Measurements from ENCODE around the gene PHYHD1. TPM values are rescaled to one million over a fixed set of nuclear protein-coding genes. Genes with fewer than 3 reads are reported as not detected.

PHYHD1 gene
- total RNA-seq, 6 donors from 2014 or later: 27.6 to 286 (median 57.7) TPM

- peak overlapping the region in 2 of 4 donors; percentile 5 to 21 for H3K4me3 ChIP-seq
Observed at GRCh38 chr9:128913048-128913900, 7.5 kb upstream of the PHYHD1 start.

GRCh38 chr9:128913995-128914772, 6.6 kb upstream of the PHYHD1 start:
- H3K36me3 ChIP-seq: peaks cover 0 to 63% (median 24%) of the 10 kb centered on the region in 4 donors
- peak overlapping the region; percentile 83 to 90 (median 88) for H3K27ac ChIP-seq
- H3K9me3 ChIP-seq: no peaks in the 10 kb centered on the region
- ATAC-seq (ENCODE audit: low FRiP score in 2 of 2) (no peak), DNase-seq (peak; percentile 19 to 81)
- TF ChIP-seq POLR2AphosphoS5 (IDR thresholded peaks at IDR 0.05) (no peak), CTCF (IDR thresholded peaks at IDR 0.05) (no peak), POLR2A (IDR thresholded peaks at IDR 0.05) (no peak), EP300 (IDR thresholded peaks at IDR 0.05) (no peak)
- H3K27me3 ChIP-seq: no peaks in the 10 kb centered on the region
- peak overlapping the region in 1 of 4 donors; percentile 21 for H3K4me3 ChIP-seq
- 57 to 59% methylated on average over 16 to 23 of the region's 23 CpGs for WGBS, 2 donors
- peaks cover 79 to 93% (median 89%) of the 10 kb centered on the region in 4 donors for H3K4me1 ChIP-seq

More at GRCh38 chr9:128913048-128913900, 7.5 kb upstream of the PHYHD1 start:
- ATAC-seq (ENCODE audit: low FRiP score in 2 of 2) (no peak), DNase-seq (peak; percentile 30 to 49)
- Histone ChIP-seq H3K27ac (peak overlapping the region; percentile 83 to 90 (median 88)), H3K4me1 (peaks cover 79 to 90% (median 82%) of the 10 kb centered on the region in 4 donors), H3K36me3 (peaks cover 4 to 70% (median 34%) of the 10 kb centered on the region in 4 donors), H3K9me3 (no peaks in the 10 kb centered on the region), H3K27me3 (no peaks in the 10 kb centered on the region)
- 42 to 73% methylated on average over 12 to 14 of the region's 15 CpGs for WGBS, 2 donors
- TF ChIP-seq POLR2AphosphoS5 (IDR thresholded peaks at IDR 0.05) (no peak), CTCF (IDR thresholded peaks at IDR 0.05) (no peak), EP300 (IDR thresholded peaks at IDR 0.05) (no peak), POLR2A (IDR thresholded peaks at IDR 0.05) (no peak)

GRCh38 chr9:128916204-128916603, 4.6 kb upstream of the PHYHD1 start:
- DNase-seq: peak; percentile 73 to 85
- H3K27ac ChIP-seq: peak overlapping the region; percentile 71 to 90 (median 86)

GRCh38 chr9:128916745-128917144, 4.0 kb upstream of the PHYHD1 start:
- ATAC-seq (ENCODE audit: low FRiP score in 2 of 2) (no peak), DNase-seq (peak in 1 of 2 donors; percentile 67)
- Histone ChIP-seq H3K27ac (peak overlapping the region; percentile 71 to 90 (median 86)), H3K36me3 (peaks cover 0 to 43% (median 12%) of the 10 kb centered on the region in 4 donors), H3K4me3 (peak overlapping the region in 2 of 4 donors; percentile 15 to 19), H3K27me3 (no peaks in the 10 kb centered on the region), H3K4me1 (peaks cover 81 to 93% (median 91%) of the 10 kb centered on the region in 4 donors), H3K9me3 (no peaks in the 10 kb centered on the region)
- TF ChIP-seq EP300 (IDR thresholded peaks at IDR 0.05) (no peak), POLR2AphosphoS5 (IDR thresholded peaks at IDR 0.05) (no peak)
- WGBS, 2 donors: 80 to 81% methylated on average over 11 of the region's 11 CpGs

More at GRCh38 chr9:128916204-128916603, 4.6 kb upstream of the PHYHD1 start:
- Histone ChIP-seq H3K4me1 (peaks cover 81 to 93% (median 91%) of the 10 kb centered on the region in 4 donors), H3K4me3 (peak overlapping the region in 2 of 4 donors; percentile 15 to 19), H3K36me3 (peaks cover 0 to 44% (median 12%) of the 10 kb centered on the region in 4 donors), H3K9me3 (no peaks in the 10 kb centered on the region), H3K27me3 (no peaks in the 10 kb centered on the region)
- peak; percentile 36 to 52 for ATAC-seq (ENCODE audit: low FRiP score in 2 of 2)
- 70 to 72% methylated on average over 12 to 18 of the region's 18 CpGs for WGBS, 2 donors
- TF ChIP-seq POLR2A (IDR thresholded peaks at IDR 0.05) (peak in 1 of 4 donors; percentile 61), POLR2AphosphoS5 (IDR thresholded peaks at IDR 0.05) (no peak)

- ATAC-seq (ENCODE audit: low FRiP score in 2 of 2): peak; percentile 66 to 78
- Histone ChIP-seq H3K27me3 (no peaks in the 10 kb centered on the region), H3K36me3 (peaks cover 0 to 43% (median 12%) of the 10 kb centered on the region in 4 donors), H3K27ac (peak overlapping the region; percentile 71 to 90 (median 86)), H3K9me3 (no peaks in the 10 kb centered on the region), H3K4me3 (peak overlapping the region in 1 of 4 donors; percentile 19), H3K4me1 (peaks cover 81 to 93% (median 90%) of the 10 kb centered on the region in 4 donors)
- TF ChIP-seq EP300 (IDR thresholded peaks at IDR 0.05): peak in 1 of 4 donors; percentile 29
- TF ChIP-seq POLR2A (IDR thresholded peaks at IDR 0.05): peak in 1 of 4 donors; percentile 50
- peak; percentile 47 to 79 for TF ChIP-seq POLR2AphosphoS5 (IDR thresholded peaks at IDR 0.05)
- no peak for TF ChIP-seq CTCF (IDR thresholded peaks at IDR 0.05)
- DNase-seq: peak; percentile 77 to 89
- 53 to 62% methylated on average over 15 to 23 of the region's 26 CpGs for WGBS, 2 donors
Observed at GRCh38 chr9:128917151-128917849, 3.5 kb upstream of the PHYHD1 start.
